Upper lobe of left lung (tissue), 6 donors: ENCODE data around the gene GABRB2. TPM values are rescaled to one million over a fixed set of nuclear protein-coding genes. Genes with fewer than 3 reads are reported as not detected.

ENCODE experiments used
- total RNA-seq, 6 donors: library from RNA; depleted of rRNA in 4 of 6; stranded (reverse); fragments of >200 nt in 4 of 6; gene quantifications; one replicate each; pipeline versions ENCODE4 v1.1.0 to v1.2.1, GENCODE V29; 2016 to 2021
- donor health status: DM: no; HTN: no; CAD: no; lungs with moderate emphysema.
- donor health status: DM: no; HTN: yes; CAD: no; lungs with severe emphysema.

Gene GABRB2
- total RNA-seq, 6 donors from 2014 or later: 0.39 to 1.5 (median 0.63) TPM; not detected in 1

Other genes with a start within 250 kb of the GABRB2 start
- not detected for gene GABRA6, start 139.0 kb upstream of the GABRB2 start, total RNA-seq